ENCODE data around the gene E4F1.
"Not testable (repeated sequence)": the region's sequence is repeated elsewhere in the genome, so short reads cannot be mapped to it uniquely, and the experiment has no call there.

The E4F1 gene

GRCh38 chr16:2253293-2253692, 29.9 kb downstream of the E4F1 start:
- POLR2A ChIA-PET (ENCODE audit: low non-redundant PET): no interaction called here
- TF ChIP-seq CTCF (conservative IDR thresholded peaks at IDR 0.05; ENCODE audit: low read depth): no peak
- no peak for DNase-seq (ENCODE audit: low spot score)
- CTCF ChIA-PET: interaction anchor here (0.8 kb wide), 2 partner anchors 19 to 22 kb away, joined by 3 to 4 read pairs; no protein-coding TSS in a partner anchor
- H3K27ac ChIP-seq: peak overlapping the region; percentile 97

- DNase-seq (ENCODE audit: low spot score): no peak
- POLR2A ChIA-PET (ENCODE audit: low non-redundant PET): no interaction called here
- CTCF ChIA-PET: interaction anchor here (0.6 kb wide), 1 partner anchor 156 kb away, joined by 3 read pairs; no protein-coding TSS in a partner anchor
- TF ChIP-seq CTCF (conservative IDR thresholded peaks at IDR 0.05; ENCODE audit: low read depth): no peak
- peak overlapping the region; percentile 97 for H3K27ac ChIP-seq
Measured at GRCh38 chr16:2256531-2257140, 33.2 kb downstream of the E4F1 start.

- no peak for DNase-seq (ENCODE audit: low spot score)
- no peak for TF ChIP-seq CTCF (conservative IDR thresholded peaks at IDR 0.05; ENCODE audit: low read depth)
- H3K27ac ChIP-seq: no peak overlapping the region
- CTCF ChIA-PET: interaction anchor here (0.7 kb wide), 1 partner anchor 1665 kb away, joined by 3 read pairs; no protein-coding TSS in a partner anchor
- POLR2A ChIA-PET (ENCODE audit: low non-redundant PET): no interaction called here
Measured at GRCh38 chr16:2257726-2258125, 34.3 kb downstream of the E4F1 start.

- CTCF ChIA-PET; DNase-seq (ENCODE audit: low spot score); POLR2A ChIA-PET (ENCODE audit: low non-redundant PET): not testable (repeated sequence)
- peak overlapping the region; percentile 37 for H3K27ac ChIP-seq
Measured at GRCh38 chr16:2258530-2258929, 35.1 kb downstream of the E4F1 start.

- no peak overlapping the region for H3K27ac ChIP-seq
- DNase-seq (ENCODE audit: low spot score): no peak
- POLR2A ChIA-PET (ENCODE audit: low non-redundant PET): no interaction called here
- CTCF ChIA-PET: interaction anchor here (0.6 kb wide), 1 partner anchor 13 kb away, joined by 3 read pairs; no protein-coding TSS in a partner anchor
- TF ChIP-seq CTCF (conservative IDR thresholded peaks at IDR 0.05; ENCODE audit: low read depth): no peak
Measured at GRCh38 chr16:2260250-2260649, 36.9 kb downstream of the E4F1 start.

GRCh38 chr16:2263026-2263425, 39.6 kb downstream of the E4F1 start:
- POLR2A ChIA-PET (ENCODE audit: low non-redundant PET); DNase-seq (ENCODE audit: low spot score): not testable (repeated sequence)
- peak overlapping the region; percentile 52 for H3K27ac ChIP-seq
- CTCF ChIA-PET: interaction anchor here (0.6 kb wide), 1 partner anchor 13 kb away, joined by 5 read pairs; no protein-coding TSS in a partner anchor

- peak; percentile 20 for DNase-seq (ENCODE audit: low spot score)
- H3K27ac ChIP-seq: peak overlapping the region; percentile 97
- POLR2A ChIA-PET (ENCODE audit: low non-redundant PET): interaction anchor here (0.7 kb wide), 1 partner anchor 15 kb away, joined by 3 read pairs; the partner anchor contains the start of gene ECI1
- CTCF ChIA-PET: not testable (repeated sequence)
Measured at GRCh38 chr16:2266887-2267286, 43.5 kb downstream of the E4F1 start.

- CTCF ChIA-PET; POLR2A ChIA-PET (ENCODE audit: low non-redundant PET); DNase-seq (ENCODE audit: low spot score): not testable (repeated sequence)
- H3K27ac ChIP-seq: peak overlapping the region; percentile 97
Measured at GRCh38 chr16:2267505-2267912, 44.1 kb downstream of the E4F1 start.
